HPDE6-E6E7 (cell line): ENCODE results near the gene FXYD7.
"Not testable (repeated sequence)": the region's sequence is repeated elsewhere in the genome, so short reads cannot be mapped to it uniquely, and the experiment has no call there.

Experiments
- DNase-seq: peaks from one replicate; pipeline ENCODE4 v3.0.0; 2011; ENCODE audit warnings: missing footprints; ENCODE audit errors: extremely low spot score

The FXYD7 gene

DNA sequence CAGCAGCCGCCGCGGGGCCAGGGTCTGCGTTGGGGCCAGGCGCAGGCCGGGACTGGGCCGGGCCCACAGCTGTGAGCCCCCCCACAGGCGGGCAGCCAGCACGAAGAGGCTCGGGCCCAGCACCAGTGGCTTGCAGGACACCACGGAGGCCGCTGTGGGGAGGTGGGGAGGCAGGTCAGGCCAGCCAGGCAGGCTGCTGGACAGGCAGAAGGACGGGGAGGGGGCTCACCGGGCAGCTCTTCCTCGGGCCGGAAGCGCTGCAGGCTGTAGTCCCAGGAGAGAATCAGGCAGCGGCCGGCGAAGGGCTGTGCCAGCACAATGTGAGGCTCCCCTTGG lies 16.5 kb upstream of the FXYD7 start:
- DNase-seq, result no peak

DNA sequence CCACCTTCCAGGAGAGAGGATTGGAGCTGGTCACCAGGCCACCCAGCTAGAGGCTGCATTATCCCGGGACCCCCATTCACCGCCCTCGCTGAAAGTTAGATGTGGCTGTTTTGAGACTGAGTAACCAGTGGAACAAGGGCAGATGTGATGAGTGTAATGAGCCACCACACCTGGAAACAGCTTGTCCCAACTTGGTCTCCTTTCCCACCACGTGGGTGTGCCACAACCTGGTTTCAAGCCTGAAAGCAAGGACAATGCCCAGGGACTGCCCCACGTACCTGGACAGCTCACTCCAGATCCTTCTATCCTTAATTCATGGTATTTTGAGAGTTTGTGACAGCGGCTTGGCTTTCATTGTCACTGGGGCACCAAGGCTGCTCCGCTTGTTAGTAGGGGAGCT lies 15.2 kb upstream of the FXYD7 start:
- DNase-seq, result no peak

DNA sequence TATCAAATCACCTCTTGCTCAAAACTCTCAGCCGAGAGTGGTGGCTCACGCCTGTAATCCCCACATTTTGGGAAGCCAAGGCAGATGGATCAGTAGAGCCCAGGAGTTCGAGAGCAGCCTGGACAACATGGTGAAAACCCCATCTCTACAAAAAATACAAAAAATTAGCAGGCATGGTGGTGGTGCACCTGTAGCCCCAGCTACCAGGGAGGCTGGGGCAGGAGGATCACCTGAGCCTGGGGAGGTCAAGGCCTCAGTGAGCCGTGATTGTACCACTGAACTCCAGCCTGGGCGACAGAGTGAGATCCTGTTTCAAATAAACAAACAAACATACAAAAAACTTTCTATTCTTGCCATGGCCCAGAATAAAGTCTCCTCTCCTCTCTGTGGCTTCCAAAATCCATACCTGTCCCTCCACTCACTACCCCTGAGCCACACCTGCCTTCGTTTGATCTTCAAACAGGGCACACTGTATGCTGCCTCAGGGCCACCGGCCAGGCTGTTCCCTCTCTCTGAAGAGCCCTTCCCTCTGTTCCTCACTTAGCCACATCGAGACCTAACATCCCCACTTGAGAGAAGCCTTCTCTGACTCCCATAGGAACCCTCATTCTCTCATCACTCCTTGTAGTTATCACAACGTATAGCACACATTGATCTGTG lies 14.5 kb upstream of the FXYD7 start:
- no peak for DNase-seq

DNA sequence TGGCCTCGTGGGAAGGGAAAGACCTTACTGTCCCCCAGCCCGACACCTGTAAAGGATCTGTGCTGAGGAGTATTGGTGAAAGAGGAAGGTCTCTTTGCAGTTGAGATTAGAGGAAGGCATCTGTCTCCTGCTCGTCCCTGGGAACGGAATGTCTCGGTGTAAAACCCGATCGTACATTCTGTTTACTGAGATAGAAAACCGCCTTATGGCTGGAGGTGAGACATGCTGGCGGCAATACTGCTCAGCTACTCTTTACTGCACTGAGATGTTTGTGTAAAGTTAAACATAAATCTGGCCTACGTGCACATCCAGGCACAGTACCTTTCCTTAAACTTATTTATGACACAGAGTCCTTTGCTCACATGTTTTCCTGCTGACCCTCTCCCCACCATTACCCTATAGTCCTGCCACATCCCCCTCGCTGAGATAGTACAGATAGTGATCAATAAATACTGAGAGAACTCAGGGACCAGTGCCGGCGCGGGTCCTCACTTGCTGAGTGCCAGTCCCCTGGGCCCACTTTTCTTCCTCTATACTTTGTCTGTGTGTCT lies 13.3 kb upstream of the FXYD7 start:
- not testable (repeated sequence) for DNase-seq

DNA sequence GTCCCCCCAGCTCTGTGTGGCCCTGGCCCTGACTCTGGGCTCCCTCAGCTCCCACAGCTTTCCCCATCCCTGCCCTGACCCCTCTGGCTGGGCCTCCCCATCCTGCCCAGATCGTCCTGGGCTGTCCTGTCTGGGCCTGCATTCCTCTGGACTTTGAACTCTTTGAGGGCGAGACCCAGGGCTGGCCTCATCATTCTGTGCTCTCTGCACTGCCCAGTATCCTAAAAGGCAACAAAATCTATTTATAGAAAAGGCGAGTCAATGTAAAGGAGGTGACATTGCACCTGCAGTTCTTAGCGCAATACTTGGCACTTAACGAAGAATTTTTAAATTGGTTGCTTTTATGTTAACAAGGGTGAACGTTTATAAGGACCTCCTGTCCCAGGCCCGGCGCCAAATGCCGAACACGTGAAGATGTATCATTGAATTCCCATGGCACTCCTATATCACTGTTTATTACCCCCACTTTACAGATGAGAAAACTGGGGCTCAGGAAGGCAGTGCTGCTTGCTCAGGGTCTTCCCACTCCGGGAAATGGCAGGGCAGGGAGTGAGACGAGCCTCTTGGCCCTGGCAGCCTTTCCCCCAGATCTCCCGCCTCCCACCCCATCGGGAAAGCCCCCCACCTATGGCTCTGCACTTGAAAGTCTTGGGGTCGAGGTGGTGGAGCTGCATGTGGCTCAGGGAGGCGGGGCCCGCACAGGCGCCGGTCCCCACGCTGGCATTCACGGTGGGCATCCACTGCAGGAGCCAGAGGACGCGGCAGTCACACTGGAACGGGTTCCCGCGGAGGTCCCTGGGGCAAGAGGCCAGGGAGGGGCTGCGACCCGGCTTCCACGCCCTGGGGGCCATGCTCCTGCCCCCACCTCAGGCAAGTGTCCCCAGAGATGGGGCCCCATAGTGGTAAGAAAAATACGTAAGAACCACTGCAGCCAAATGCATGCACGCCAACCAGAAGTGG lies 12.0 kb upstream of the FXYD7 start:
- no peak for DNase-seq

DNA sequence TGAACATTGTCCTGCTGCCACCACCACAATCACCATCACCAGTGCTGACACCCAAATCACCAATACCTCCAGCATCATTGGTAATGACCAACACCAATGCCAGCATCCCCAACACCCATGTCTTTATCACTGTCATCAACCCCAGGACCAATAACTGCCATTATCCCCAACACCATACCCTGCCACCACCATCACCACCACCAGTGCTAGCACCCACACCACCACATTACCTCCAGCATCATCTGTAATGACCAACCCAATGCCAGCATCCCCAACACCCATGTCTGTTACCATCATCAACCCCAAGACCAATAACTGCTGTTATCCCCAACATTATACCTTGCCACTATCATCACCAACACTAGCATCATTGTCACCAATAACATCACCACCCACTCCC lies 10.8 kb upstream of the FXYD7 start:
- DNase-seq, result no peak

DNA sequence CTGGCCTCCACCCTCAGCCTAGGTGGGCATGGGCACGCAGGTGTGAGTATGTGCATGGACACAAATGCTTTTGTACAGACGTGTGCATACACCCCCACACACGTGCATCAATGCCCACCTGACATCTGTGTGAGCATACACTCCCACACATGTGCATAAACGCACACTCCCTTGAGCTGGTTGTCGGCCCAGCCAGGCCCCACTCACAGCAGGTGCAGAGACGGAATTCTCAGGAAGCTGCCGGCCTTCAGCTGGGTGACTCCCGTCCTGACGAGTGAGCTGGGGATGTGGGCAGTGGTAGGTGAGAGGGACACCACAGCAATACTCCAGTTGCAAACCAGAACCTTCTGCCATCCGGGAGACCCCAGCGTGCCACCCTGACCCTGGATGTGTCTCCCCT lies 9.2 kb upstream of the FXYD7 start:
- DNase-seq, result no peak

DNA sequence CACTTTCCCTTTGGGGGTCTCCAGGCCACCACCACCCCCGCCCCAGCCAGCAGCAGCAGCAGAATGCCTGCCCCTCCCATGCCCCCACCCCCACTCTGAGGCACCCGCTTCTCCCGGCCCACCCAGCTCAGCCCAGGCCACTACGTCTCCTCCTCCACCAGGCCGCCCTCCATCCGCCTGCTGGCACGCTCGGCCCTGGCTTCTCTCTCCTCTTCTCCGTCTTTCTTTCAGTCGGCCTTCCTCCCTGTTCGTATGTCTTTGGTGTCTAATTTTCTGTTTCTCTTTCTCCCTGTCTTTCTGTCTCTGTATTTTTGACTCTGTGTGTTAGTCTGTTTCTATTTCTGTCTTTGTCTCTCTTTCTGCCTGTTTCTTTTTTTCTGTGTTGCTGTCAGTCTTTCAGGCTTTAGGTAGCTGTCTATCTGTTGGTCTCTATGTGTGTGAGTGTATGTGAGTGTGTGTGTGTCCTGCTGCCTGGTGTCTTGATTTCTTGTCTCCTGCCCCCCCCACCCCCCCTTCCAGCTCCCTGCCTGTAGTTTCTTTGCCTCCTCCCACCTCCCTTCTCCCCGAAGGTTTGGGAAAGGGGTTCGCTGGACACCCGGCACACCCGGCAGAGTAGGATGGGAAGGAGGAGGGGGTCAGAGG lies 8.3 kb upstream of the FXYD7 start, which contains the start of gene LGI4:
Gene LGI4, minus strand, starts transcription at position 459 of the 642 bp plus-strand sequence. Its CDS starts 379 bp downstream, at position 80.
- DNase-seq, result no peak

DNA sequence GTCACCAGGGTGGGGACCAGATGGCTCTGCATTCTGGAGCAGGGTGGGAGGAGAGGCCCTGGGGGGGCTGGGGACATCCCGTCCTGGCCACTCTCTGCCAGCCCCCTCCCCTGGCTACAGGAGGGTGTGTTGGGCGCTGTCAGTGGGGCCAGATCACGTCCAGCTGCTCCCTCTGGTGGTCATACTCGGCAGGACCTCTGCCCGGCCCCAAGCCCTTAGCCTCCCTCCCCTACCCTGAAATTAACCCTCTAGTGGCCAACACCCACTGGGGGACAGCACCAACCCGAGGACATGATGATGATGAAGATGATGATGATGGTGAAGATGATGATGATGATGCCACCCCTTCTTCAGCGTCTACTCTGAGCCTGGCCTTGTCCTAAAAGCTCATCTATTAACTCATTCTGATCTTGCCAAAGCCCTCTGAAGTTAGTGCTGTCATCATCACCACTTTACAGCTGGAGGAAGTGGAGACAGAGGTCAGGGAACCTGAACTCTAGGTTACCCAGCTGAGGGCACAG lies 7.6 kb upstream of the FXYD7 start:
- DNase-seq, result peak; percentile 76

DNA sequence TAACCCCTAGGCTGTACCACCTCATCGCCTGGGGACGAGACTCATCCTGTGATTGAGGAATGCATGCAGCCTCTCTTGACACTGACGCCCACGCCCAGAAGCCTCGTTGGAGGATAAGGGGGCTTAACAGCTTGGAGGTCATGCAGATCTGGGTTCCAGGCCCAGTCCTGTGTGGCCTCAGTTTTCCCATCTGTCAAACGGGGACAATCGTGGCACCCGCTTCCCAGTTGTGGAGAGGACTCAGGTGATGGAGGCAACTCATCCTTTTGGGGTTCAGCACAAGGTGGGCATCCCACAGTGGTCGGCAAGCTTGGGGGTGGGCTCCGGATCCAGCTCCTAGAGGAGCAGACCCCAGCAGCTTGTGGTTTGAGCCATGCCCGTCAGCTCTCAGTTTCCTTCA lies 6.8 kb upstream of the FXYD7 start:
- DNase-seq, result no peak

DNA sequence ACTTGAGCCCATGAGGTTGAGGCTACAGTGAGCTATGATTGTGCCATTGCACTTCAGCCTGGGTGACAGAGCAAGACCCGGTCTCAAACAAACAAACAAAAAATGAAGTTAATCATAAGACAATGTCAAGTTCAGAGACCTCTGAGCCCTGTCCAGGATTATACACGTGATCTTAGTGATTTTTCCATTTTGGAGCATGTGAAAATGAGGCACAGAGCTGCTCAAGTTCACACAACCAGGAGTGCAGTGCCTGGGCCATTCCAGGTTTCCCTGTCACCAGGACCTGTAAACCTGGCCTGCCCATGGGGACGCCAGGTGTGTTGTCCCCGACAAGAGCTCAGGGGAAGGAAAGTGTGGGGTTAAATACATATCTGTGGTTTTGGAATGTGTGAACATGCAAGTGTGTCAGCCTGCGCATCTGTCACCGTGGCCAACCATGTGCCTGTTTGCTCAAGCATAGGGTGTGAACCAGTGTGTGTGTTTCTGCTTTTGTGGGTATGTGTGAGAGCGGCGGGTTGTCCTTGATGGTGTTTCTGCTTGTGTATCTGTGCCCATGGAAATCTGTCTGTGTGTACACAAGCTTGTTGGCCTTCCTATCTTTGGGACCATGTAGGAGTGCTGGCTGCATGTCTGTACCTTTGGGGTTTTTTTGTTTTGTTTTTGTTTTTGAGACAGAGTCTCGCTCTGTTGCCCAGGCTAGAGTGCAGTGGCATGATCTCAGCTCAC lies 5.9 kb upstream of the FXYD7 start:
- no peak for DNase-seq

DNA sequence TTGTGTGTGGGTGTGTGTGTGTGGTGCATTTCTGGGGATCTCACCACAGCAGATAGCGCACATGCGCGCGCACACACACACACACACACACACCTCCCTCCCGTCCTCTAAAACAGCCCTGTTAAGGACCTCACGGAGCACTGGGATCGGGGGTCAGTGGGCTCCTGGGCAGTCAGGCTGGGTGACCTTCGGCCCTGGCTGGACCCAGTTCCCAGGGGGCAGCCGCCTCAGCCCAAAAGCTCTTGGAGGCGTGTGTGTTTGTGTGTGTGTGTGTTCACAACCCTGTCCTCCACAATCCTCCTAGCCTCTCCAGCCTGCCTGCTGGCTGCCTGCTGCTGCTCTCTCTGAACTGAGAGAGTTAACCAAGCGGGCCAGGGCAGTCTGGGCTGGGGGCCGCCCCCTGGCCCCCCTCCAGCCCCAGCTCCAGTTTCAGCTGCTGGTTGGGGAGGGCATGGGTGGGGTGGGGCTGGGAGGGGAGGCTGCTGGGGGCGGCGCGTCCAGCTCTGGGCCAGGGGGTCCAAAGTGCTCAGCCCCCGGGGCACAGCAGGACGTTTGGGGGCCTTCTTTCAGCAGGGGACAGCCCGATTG lies 4.7 kb upstream of the FXYD7 start, which contains the start of gene FXYD1:
Gene FXYD1, plus strand, starts transcription at position 520 of the 588 bp plus-strand sequence. CDS start 1,256 bp downstream, outside the sequence.
- no peak for DNase-seq

DNA sequence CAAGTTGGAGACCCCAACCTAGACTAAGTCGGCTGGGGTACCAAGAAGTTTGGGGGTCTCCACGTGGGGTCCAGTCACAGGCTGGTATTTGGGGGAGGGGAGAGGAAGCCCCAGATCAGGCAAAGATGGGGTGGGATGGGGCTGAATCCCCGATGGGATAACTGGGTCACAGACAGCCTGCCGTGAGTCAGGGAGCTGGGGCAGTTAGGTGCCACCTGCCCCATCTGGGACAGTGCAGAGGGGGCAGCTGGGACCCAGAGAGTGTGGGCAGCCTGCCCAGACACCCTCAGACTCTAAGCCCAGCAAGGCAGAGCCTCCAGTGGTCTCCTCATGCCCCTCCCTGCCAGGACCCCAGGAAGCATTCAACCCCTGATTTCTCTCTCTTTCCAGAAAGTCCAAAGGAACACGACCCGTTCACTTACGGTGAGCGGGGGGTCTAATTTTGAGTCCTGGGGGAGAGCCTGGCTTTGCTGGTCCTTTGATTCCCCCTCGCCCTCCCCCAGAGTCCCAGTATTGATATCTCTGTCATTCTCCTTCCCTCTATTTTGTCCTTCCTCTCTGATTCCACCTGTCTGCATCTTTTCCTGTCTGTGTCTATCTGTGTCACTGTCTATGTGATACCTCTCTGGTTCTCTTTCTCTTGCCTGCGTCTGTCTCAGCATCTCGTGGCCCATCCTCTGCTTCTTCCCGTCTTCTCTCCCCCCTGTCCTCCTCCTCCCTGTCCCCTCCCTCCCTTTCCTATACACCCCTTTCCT lies 2.7 kb upstream of the FXYD7 start:
- no peak for DNase-seq

DNA sequence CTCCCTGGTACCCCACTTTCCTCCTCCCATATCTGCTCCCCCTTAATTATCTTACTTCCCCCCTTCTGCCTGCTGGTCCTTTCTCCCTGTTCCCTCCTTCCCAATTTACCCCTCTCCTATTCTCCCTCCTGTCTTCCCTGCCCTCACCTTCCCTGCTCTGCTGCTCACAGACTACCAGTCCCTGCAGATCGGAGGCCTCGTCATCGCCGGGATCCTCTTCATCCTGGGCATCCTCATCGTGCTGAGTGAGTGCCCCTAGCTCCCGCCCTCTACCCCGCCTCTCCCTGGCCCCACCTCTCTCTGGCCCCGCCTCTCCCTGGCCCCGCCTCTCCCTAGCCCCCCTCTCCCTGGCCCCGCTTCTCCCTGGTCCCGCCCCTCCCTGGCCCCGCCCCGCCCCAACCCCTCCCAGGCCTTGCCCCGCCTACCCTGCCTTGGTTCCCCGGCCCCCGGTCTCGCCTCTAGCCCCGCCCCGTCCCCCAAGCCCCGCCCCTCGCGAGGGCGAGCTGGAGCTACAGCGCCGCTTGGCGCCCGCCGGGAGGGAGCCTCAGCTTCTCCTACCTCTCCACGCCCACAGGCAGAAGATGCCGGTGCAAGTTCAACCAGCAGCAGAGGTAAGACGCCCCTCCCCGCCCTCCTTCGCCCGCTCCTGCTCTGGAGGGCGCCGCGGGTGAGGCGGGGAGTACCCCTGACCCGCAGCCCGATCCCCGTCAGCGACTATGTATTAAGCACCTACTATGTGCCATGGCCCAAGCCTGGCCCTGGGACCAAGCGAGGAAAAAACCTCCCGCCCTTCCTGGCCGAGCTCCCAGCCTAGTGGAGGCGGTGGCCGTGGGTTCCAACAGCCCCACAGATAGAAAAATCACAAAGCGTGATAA lies 1.9 kb upstream of the FXYD7 start:
- DNase-seq, result peak; percentile 94

DNA sequence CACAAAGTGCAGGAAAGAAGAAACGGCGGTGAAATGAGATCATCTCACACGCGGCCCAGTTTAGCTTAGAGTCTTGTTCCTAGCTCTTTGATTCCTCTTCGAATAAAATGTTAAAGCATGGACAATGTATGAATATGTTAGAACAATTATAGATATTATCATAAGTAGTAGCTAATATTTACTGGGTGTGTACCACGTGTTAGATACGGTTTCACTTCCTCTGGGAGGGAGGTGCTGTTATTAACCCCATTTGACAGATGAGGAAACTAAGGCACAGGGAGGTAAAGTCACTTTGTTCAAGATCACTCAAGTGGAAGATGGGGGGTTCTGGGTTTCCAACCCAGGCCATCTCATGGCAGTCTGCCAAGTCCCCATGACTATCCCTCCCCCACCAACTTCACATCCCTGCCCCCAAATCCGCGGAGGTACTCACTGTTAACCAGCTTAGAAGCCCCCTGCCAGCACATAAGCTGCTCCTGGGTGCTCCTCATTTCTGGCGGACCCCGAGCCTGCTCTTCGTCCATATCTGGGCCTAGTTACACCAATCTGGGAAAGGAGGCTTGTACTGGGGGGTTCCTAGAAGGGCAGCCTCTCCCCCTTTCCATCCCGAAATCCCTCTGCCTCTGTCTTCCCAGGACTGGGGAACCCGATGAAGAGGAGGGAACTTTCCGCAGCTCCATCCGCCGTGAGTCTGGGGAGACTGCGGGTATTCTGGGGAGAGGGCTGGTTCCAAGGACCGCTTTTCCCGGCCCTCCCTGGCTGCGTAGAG lies 1.0 kb upstream of the FXYD7 start:
- no peak for DNase-seq

DNA sequence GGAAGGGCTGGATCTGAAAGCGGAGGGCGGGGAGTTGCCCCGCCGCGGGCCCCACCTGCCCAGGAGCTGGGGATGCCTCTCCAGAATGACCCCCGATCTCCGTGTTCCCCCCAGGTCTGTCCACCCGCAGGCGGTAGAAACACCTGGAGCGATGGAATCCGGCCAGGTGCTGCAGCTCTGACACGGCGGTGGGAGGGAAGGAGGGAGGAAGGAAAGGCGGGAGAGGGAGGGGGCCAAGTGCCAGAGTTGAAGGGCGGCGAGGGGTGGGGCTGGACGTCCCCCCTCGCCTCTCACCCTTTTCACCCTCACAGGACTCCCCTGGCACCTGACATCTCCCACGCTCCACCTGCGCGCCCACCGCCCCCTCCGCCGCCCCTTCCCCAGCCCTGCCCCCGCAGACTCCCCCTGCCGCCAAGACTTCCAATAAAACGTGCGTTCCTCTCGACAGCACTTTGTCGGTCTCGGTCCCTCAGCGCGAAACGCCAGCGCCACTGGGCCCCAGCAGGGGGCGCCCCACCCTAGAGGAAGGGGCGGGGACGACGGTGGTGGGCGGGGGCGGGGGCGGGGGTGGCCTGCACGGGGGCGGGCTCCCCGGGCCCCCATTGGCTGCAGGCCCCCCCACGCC lies 337 bp upstream of the FXYD7 start:
- no peak for DNase-seq

DNA sequence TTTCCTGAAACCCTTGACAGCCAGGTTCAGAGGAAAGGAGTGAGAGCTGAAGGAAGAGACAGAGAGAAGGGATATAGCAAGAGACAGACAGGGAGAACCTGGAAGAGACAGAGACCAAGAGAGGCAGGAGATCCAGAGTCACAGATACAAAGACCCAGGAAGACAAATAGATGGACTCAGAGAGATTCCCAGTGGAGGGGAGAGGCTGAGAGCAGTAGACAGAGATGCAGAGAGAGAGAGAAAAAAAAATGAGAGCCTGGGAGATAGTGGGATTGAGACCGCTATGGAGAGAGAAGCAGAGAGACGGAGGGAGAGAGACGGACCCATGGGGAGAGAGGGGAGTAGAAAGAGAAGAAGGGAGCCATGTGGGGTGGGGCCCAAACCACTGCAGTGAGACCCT lies 763 bp downstream of the FXYD7 start:
- DNase-seq, result no peak

DNA sequence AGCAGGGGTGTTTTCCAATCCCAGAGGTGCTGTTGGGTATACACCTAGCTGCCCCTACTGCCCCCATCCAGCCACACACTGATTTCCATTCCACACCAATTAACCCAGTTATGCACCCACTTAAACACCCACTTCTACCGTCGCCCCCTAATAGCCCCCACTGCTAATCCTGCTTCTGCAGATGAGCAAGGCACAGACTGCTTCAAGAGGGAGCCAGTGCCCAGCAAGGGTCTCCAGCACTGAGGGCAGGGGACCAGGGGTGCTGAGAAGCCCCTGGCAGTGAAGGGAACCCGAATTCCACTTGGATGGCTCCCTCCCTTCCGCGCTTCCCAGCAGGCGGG lies 1.2 kb downstream of the FXYD7 start:
- no peak for DNase-seq
